Esophagus squamous epithelium (tissue), 4 donors: ENCODE measurements around the gene ITFG1.

Experiments
- CTCF ChIP-seq, 6 experiments: fragments of 450-650 bp in 4 of 6; fragments of 200-600 bp in 2 of 6; sonication (generic) in 2 of 6; IDR thresholded peaks; one replicate each; pipeline ENCODE4 v1.5.1; 2016 to 2019; ENCODE audit warnings: antibody characterized with exemption in 6 of 6, mild to moderate bottlenecking in 4 of 6, moderate library complexity in 4 of 6
- POLR2A ChIP-seq, 4 donors: fragments of 450-650 bp; IDR thresholded peaks; one replicate each; pipeline ENCODE4 v1.6.1; 2017; ENCODE audit warnings: antibody characterized with exemption in 4 of 4, mild to moderate bottlenecking in 4 of 4, moderate library complexity in 3 of 4

DNA sequence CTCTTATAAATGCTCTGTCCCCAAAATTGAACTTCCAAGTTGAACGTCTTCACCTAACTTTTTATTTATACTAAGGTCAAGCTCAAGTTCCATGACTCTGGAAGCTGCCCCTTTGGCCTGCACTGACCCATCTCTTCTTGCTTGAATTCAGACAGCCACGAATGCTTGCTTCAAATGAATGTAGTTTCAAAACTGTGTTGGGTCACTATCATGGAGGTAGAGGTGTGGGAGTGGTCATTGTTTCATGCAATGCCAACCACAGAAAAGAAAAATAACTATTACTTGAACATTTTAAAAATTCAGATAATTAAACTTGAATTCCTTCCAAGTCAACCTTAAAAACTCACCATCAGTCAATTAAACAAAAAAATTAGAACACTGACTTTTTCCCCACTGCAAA, 2.5 kb downstream of the ITFG1 start:
- no peak for TF ChIP-seq CTCF (IDR thresholded peaks at IDR 0.05)
- TF ChIP-seq POLR2A (IDR thresholded peaks at IDR 0.05) = no peak
